HepG2 (cell line): ENCODE measurements around the gene SNRNP48. TPM values are rescaled to one million over a fixed set of nuclear protein-coding genes. Genes with fewer than 3 reads are reported as not detected.
A peak's percentile ranks its signal among the peaks of the same experiment; 100 is the strongest.

Experiments
- HOXA9 ChIP-seq: sonication (generic); formaldehyde crosslinking; IDR thresholded peaks from 2 replicates; pipeline ENCODE4 v1.8.1; 2022; ENCODE audit warnings: missing genetic modification reagents, mild to moderate bottlenecking, moderate library complexity, borderline replicate concordance
- KDM6A ChIP-seq: IDR thresholded peaks from 2 replicates; pipeline ENCODE4 v1.6.1; 2016; ENCODE audit warnings: low read depth
- MTF1 ChIP-seq: sonication (generic); formaldehyde crosslinking; IDR thresholded peaks from 2 replicates; pipeline ENCODE4 v1.5.0; 2020; ENCODE audit warnings: missing genetic modification reagents
- NR2F6 ChIP-seq, 2 experiments: IDR thresholded peaks; 2 replicates each; pipeline ENCODE4 v1.6.1; 2016; ENCODE audit warnings: antibody characterized with exemption in 1 of 2, mild to moderate bottlenecking in 1 of 2
- SYNCRIP ChIP-seq: fragments of 200-400 bp; formaldehyde crosslinking; IDR thresholded peaks from 2 replicates; pipeline ENCODE4 v1.6.1; 2018; ENCODE audit warnings: mild to moderate bottlenecking, low read depth, low read length; ENCODE audit not compliant: insufficient read depth
- ZKSCAN8 ChIP-seq: IDR thresholded peaks from 2 replicates; pipeline ENCODE4 v1.6.1; 2016; ENCODE audit warnings: borderline replicate concordance, missing genetic modification reagents, missing compliant biosample characterization
- ZNF780A ChIP-seq: sonication (generic); formaldehyde crosslinking; IDR thresholded peaks from 2 replicates; pipeline ENCODE4 v1.8.0; 2022; ENCODE audit warnings: mild to moderate bottlenecking, missing genetic modification reagents, moderate library complexity
- polyA plus RNA-seq, 8 experiments: library from polyadenylated mRNA; depleted of rRNA in 3 of 8; stranded (reverse) in 7 of 8; unstranded in 1 of 8; fragments of >200 nt; fragmentation: Illumina TruSeq in 4 of 8; extraction: Trizol in 4 of 8; gene quantifications; 2 replicates each; pipeline versions ENCODE4 v1.2.1 to v1.2.3, GENCODE V29; 2011 to 2016; ENCODE audit warnings: low read depth in 4 of 8, missing spikeins in 1 of 8, mixed read lengths in 1 of 8; ENCODE audit not compliant: insufficient read depth in 1 of 8
- total RNA-seq, 5 experiments: library from RNA; depleted of rRNA; stranded (reverse); fragments of >200 nt; fragmentation: Illumina TruSeq; extraction: Trizol; gene quantifications; 2 replicates each; pipeline ENCODE4 v1.2.3, GENCODE V29; 2016; ENCODE audit warnings: low read depth in 1 of 5
- TF ChIP-seq, protein P1 (sequence below): sonication (generic); formaldehyde crosslinking; IDR thresholded peaks from 2 replicates; pipeline ENCODE4 v1.5.0; 2020; ENCODE audit warnings: mild to moderate bottlenecking, missing genetic modification reagents, borderline replicate concordance
- TF ChIP-seq, protein P2 (sequence below): sonication (generic); formaldehyde crosslinking; IDR thresholded peaks from 2 replicates; pipeline ENCODE4 v1.4.0; 2020; ENCODE audit warnings: mild to moderate bottlenecking, missing genetic modification reagents
- TF ChIP-seq, protein P3 (sequence below): sonication (generic); formaldehyde crosslinking; IDR thresholded peaks from 2 replicates; pipeline ENCODE4 v1.5.0; 2020; ENCODE audit warnings: missing genetic modification reagents
- TF ChIP-seq, protein P4 (sequence below): sonication (generic); formaldehyde crosslinking; IDR thresholded peaks from 2 replicates; pipeline ENCODE4 v1.8.1; 2022; ENCODE audit warnings: mild to moderate bottlenecking, missing genetic modification reagents

The SNRNP48 gene
- total and polyA plus RNA-seq, 2 of the 13 experiments (the other 11 are each of a cell fraction or from before 2014, with no cell fraction given): 17.5 to 47.5 TPM

DNA sequence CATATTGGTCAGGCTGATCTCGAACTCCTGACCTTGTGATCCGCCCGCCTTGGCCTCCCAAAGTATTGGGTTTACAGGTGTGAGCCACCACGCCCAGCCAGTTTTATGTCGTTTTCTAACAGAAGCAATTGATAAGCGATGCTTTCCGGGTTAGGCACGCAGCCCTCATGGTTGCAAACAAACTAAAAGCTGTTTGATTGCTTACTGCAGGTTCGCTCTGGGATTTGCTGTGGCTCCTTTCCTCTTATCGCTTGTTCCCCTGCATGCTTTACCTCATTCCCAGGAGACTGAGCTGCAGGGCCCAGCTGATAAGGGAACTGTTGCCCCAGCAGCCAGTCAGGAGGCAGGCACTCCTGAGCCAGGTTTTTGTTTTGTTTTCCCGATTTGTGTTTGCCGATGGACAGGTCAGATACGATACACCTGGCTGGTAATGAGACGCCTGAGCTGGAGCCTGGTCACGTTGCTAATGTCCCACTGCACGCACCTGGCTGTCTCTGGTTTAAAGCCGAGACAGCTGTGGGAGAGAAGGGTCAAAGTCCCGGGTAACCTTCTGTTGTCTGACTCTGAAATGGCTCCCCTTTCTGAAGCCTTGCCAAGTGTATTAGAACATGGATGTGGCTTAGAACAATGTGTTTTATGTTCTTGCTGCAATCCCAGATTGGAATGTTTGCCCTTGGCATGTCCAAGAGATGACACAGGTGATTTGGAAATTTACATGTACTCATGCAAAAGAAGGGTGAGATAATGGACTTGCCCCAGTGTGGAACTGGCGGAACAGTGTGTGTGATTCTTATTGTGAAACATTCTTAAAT is 28.6 kb upstream of the SNRNP48 start (continued):
- TF ChIP-seq, protein P1, sequence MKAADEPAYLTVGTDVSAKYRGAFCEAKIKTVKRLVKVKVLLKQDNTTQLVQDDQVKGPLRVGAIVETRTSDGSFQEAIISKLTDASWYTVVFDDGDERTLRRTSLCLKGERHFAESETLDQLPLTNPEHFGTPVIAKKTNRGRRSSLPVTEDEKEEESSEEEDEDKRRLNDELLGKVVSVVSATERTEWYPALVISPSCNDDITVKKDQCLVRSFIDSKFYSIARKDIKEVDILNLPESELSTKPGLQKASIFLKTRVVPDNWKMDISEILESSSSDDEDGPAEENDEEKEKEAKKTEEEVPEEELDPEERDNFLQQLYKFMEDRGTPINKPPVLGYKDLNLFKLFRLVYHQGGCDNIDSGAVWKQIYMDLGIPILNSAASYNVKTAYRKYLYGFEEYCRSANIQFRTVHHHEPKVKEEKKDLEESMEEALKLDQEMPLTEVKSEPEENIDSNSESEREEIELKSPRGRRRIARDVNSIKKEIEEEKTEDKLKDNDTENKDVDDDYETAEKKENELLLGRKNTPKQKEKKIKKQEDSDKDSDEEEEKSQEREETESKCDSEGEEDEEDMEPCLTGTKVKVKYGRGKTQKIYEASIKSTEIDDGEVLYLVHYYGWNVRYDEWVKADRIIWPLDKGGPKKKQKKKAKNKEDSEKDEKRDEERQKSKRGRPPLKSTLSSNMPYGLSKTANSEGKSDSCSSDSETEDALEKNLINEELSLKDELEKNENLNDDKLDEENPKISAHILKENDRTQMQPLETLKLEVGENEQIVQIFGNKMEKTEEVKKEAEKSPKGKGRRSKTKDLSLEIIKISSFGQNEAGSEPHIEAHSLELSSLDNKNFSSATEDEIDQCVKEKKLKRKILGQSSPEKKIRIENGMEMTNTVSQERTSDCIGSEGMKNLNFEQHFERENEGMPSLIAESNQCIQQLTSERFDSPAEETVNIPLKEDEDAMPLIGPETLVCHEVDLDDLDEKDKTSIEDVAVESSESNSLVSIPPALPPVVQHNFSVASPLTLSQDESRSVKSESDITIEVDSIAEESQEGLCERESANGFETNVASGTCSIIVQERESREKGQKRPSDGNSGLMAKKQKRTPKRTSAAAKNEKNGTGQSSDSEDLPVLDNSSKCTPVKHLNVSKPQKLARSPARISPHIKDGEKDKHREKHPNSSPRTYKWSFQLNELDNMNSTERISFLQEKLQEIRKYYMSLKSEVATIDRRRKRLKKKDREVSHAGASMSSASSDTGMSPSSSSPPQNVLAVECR: peak; percentile 94
- TF ChIP-seq ZNF780A (0 out of 2 replicates have a peak, but pooled peaks have one; percentile 75), MTF1 (no peak), SYNCRIP (no peak), HOXA9 (peak; percentile 42; the same call in 1 of the 2 replicates), ZKSCAN8 (CRISPR knock-in tag) (peak; percentile 95), NR2F6 (IDR thresholded peaks at IDR 0.05) (peak; percentile 87), NR2F6 (CRISPR knock-in tag; IDR thresholded peaks at IDR 0.05) (peak; percentile 88), KDM6A (peak; percentile 81)
- TF ChIP-seq, protein P2, sequence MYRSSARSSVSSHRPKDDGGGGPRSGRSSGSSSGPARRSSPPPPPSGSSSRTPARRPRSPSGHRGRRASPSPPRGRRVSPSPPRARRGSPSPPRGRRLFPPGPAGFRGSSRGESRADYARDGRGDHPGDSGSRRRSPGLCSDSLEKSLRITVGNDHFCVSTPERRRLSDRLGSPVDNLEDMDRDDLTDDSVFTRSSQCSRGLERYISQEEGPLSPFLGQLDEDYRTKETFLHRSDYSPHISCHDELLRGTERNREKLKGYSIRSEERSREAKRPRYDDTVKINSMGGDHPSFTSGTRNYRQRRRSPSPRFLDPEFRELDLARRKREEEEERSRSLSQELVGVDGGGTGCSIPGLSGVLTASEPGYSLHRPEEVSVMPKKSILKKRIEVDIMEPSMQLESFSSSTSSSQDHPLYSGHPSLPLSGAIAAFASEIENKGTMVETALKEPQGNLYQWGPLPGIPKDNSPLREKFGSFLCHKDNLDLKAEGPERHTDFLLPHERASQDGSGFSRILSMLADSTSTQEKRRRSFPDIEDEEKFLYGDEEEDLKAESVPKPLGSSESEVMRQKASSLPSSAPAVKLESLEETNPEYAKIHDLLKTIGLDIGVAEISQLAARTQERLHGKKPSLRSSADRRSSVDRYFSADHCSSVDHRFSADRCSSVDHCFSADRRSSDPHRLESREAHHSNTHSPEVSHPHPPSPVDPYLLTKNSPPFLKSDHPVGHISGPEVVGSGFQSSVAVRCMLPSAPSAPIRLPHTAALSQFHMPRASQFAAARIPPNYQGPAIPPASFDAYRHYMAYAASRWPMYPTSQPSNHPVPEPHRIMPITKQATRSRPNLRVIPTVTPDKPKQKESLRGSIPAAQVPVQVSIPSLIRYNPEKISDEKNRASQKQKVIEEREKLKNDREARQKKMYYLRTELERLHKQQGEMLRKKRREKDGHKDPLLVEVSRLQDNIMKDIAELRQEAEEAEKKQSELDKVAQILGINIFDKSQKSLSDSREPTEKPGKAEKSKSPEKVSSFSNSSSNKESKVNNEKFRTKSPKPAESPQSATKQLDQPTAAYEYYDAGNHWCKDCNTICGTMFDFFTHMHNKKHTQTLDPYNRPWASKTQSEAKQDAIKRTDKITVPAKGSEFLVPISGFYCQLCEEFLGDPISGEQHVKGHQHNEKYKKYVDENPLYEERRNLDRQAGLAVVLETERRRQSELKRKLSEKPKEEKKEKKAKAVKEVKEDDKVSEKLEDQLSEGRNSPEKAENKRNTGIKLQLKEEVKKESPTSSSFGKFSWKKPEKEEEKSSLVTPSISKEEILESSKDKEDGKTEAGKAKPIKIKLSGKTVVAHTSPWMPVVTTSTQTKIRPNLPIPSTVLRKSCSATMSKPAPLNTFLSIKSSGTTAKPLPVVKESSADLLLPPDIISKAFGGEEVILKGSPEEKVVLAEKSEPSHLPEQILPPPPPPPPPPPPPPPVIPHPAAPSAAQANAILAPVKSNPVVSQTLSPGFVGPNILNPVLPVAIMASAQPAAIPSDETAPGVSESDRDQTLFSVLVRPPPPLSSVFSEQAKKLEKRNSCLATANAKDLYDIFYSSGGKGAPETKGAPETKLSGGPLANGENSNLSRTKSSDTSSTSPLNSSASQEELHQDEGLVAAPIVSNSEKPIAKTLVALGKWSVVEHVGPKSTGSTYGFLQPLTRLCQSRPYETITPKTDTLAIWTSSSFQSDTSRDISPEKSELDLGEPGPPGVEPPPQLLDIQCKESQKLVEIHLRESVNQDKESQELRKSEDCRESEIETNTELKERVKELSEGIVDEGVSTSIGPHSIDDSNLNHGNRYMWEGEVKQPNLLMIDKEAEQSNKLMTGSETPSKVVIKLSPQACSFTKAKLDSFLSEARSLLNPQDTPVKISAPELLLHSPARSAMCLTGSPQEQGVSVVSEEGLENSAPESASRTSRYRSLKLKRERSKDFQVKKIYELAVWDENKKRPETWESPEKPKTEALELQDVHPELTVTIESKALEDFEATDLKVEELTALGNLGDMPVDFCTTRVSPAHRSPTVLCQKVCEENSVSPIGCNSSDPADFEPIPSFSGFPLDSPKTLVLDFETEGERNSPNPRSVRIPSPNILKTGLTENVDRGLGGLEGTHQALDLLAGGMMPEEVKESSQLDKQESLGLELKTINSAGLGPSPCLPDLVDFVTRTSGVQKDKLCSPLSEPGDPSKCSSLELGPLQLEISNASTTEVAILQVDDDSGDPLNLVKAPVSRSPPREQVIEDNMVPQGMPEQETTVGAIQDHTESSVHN (CRISPR knock-in tag): no peak; the same call in 1 of the 2 replicates
- TF ChIP-seq, protein P3, sequence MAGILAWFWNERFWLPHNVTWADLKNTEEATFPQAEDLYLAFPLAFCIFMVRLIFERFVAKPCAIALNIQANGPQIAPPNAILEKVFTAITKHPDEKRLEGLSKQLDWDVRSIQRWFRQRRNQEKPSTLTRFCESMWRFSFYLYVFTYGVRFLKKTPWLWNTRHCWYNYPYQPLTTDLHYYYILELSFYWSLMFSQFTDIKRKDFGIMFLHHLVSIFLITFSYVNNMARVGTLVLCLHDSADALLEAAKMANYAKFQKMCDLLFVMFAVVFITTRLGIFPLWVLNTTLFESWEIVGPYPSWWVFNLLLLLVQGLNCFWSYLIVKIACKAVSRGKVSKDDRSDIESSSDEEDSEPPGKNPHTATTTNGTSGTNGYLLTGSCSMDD (CRISPR knock-in tag): no peak
- TF ChIP-seq, protein P4, sequence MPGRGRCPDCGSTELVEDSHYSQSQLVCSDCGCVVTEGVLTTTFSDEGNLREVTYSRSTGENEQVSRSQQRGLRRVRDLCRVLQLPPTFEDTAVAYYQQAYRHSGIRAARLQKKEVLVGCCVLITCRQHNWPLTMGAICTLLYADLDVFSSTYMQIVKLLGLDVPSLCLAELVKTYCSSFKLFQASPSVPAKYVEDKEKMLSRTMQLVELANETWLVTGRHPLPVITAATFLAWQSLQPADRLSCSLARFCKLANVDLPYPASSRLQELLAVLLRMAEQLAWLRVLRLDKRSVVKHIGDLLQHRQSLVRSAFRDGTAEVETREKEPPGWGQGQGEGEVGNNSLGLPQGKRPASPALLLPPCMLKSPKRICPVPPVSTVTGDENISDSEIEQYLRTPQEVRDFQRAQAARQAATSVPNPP (CRISPR knock-in tag): peak; percentile 78
